A549 (cell line): ENCODE results near the gene HEXB. TPM values are rescaled to one million over a fixed set of nuclear protein-coding genes. Genes with fewer than 3 reads are reported as not detected.

ENCODE experiments used
- ATAC-seq, 2 experiments: fragments of 200-7000 bp in 1 of 2; fragments of >200 bp in 1 of 2; cut with Nextera tagmentation in 1 of 2; cut with Tn5 transposase in 1 of 2; 3 replicates each; pipeline versions ENCODE4 v1.8.0 to v1.9.1; 2018 to 2020; ENCODE audit warnings: mild to moderate bottlenecking in 1 of 2, moderate library complexity in 1 of 2
- CTCF ChIA-PET: fragments of 300-600 bp; sonication (Branson Sonifier 250); formaldehyde crosslinking; extraction: SDS; loops from one replicate; lab custom pipeline; 2021; ENCODE audit warnings: antibody characterized with exemption, inconsistent platforms; lab: Yijun Ruan, JAX
- POLR2A ChIA-PET: fragments of 350-600 bp; formaldehyde crosslinking; extraction: SDS; loops from one replicate; lab custom pipeline; 2021; ENCODE audit warnings: antibody characterized with exemption, inconsistent platforms; lab: Yijun Ruan, JAX
- DNase-seq, 2 experiments: peaks; one replicate each; pipeline versions ENCODE4 v3.0.0 to v3.0.0-alpha.2; 2011 to 2016; ENCODE audit warnings: low read depth in 1 of 2, low spot score in 1 of 2
- FAIRE-seq: peaks from 2 replicates; lab custom pipeline; 2011; peaks lifted over from hg19 to GRCh38; lab: Jason Lieb, UNC
- H3K27ac ChIP-seq, 2 experiments: fragments of >200 bp; sonication (Bioruptor Twin); formaldehyde crosslinking; 3 replicates each; pipeline ENCODE4 v1.5.1; 2016 to 2017
- H3K4me1 ChIP-seq: fragments of >200 bp; sonication (Bioruptor Twin); formaldehyde crosslinking; 3 replicates; pipeline ENCODE4 v1.6.1; 2016
- H3K4me2 ChIP-seq: fragments of >200 bp; sonication (Bioruptor Twin); formaldehyde crosslinking; 3 replicates; pipeline ENCODE4 v1.6.1; 2016
- H3K4me3 ChIP-seq: fragments of >200 bp; sonication (Bioruptor Twin); formaldehyde crosslinking; 3 replicates; pipeline ENCODE4 v1.5.1; 2016
- H3K9me3 ChIP-seq: fragments of >200 bp; sonication (Bioruptor Twin); formaldehyde crosslinking; 3 replicates; pipeline ENCODE4 v1.6.1; 2016
- BHLHE40 ChIP-seq: IDR thresholded peaks from 2 replicates; pipeline ENCODE4 v1.6.1; 2012; ENCODE audit warnings: low read depth, low read length, inconsistent platforms
- CBX8 ChIP-seq: fragments of 200-600 bp; sonication (generic); IDR thresholded peaks from 2 replicates; pipeline ENCODE4 v1.6.1; 2016
- CHD2 ChIP-seq: fragments of 150-350 bp; IDR thresholded peaks from 2 replicates; pipeline ENCODE4 v1.6.1; 2014; ENCODE audit warnings: low read length; ENCODE audit not compliant: partially characterized antibody
- EHF ChIP-seq: fragments of 250-450 bp; sonication (Bioruptor Pico); IDR thresholded peaks from 2 replicates; pipeline ENCODE4 v1.5.0; 2020; ENCODE audit warnings: mild to moderate bottlenecking
- ESRRA ChIP-seq: fragments of 150-350 bp; IDR thresholded peaks from 2 replicates; pipeline ENCODE4 v1.6.1; 2014; ENCODE audit warnings: mild to moderate bottlenecking, low read length, borderline replicate concordance
- FOSB ChIP-seq: fragments of 250-450 bp; sonication (Bioruptor Pico); IDR thresholded peaks from 2 replicates; pipeline ENCODE4 v1.5.0; 2020; ENCODE audit warnings: mild to moderate bottlenecking, moderate library complexity
- FOSL2 ChIP-seq, 2 experiments: fragments of 450-650 bp in 1 of 2; fragments of >200 bp in 1 of 2; sonication (Bioruptor Twin) in 1 of 2; formaldehyde crosslinking; IDR thresholded peaks; 2 replicates each; pipeline versions ENCODE4 v1.5.0 to v1.6.1; 2016 to 2020; ENCODE audit warnings: mild to moderate bottlenecking in 1 of 2, moderate library complexity in 1 of 2
- FOXS1 ChIP-seq: fragments of 250-450 bp; sonication (Bioruptor Pico); IDR thresholded peaks from 2 replicates; pipeline ENCODE4 v1.5.0; 2020; ENCODE audit warnings: mild to moderate bottlenecking, moderate library complexity
- HDAC2 ChIP-seq: fragments of 200-600 bp; sonication (generic); IDR thresholded peaks from 2 replicates; pipeline ENCODE4 v1.6.1; 2016
- HEYL ChIP-seq: fragments of 250-450 bp; sonication (Bioruptor Pico); IDR thresholded peaks from 2 replicates; pipeline ENCODE4 v1.8.0; 2021; ENCODE audit warnings: mild to moderate bottlenecking, moderate library complexity
- HOXA7 ChIP-seq: fragments of 250-450 bp; sonication (Bioruptor Pico); IDR thresholded peaks from 2 replicates; pipeline ENCODE4 v1.5.0; 2020; ENCODE audit warnings: mild to moderate bottlenecking, moderate library complexity
- HOXB5 ChIP-seq: fragments of 250-450 bp; sonication (Bioruptor Pico); IDR thresholded peaks from 2 replicates; pipeline ENCODE4 v1.5.0; 2020; ENCODE audit warnings: mild to moderate bottlenecking, moderate library complexity
- JUN ChIP-seq, 2 experiments: fragments of >200 bp; sonication (Bioruptor Twin); formaldehyde crosslinking; IDR thresholded peaks; 2 replicates in 1 of 2; 3 replicates in 1 of 2; pipeline ENCODE4 v1.6.1; 2016 to 2017
- MAZ ChIP-seq: fragments of 150-350 bp; IDR thresholded peaks from 2 replicates; pipeline ENCODE4 v1.6.1; 2014; ENCODE audit warnings: antibody characterized with exemption, low read depth, low read length, borderline replicate concordance
- NFE2L2 ChIP-seq: fragments of 150-350 bp; conservative IDR thresholded peaks from 2 replicates; pipeline ENCODE4 v1.6.1; 2014; ENCODE audit warnings: low read length
- NPAS2 ChIP-seq: fragments of 250-450 bp; sonication (Bioruptor Pico); IDR thresholded peaks from 2 replicates; pipeline ENCODE4 v1.8.0; 2022; ENCODE audit warnings: mild to moderate bottlenecking, moderate library complexity, borderline replicate concordance
- PHF8 ChIP-seq: fragments of 200-600 bp; sonication (generic); IDR thresholded peaks from 2 replicates; pipeline ENCODE4 v1.6.1; 2016; ENCODE audit warnings: low read depth, mild to moderate bottlenecking, antibody characterized with exemption, moderate library complexity, borderline replicate concordance
- POLR2AphosphoS2 ChIP-seq: conservative IDR thresholded peaks from 2 replicates; pipeline ENCODE4 v1.6.1; 2012; ENCODE audit warnings: low read length, improper control_type of control experiment, inconsistent platforms
- RAD21 ChIP-seq, 2 experiments: fragments of >200 bp in 1 of 2; sonication (Bioruptor Twin) in 1 of 2; formaldehyde crosslinking in 1 of 2; IDR thresholded peaks in 1 of 2; conservative IDR thresholded peaks in 1 of 2; 2 replicates in 1 of 2; 3 replicates in 1 of 2; pipeline ENCODE4 v1.6.1; 2012 to 2018; ENCODE audit warnings: inconsistent platforms in 1 of 2
- RARB ChIP-seq: fragments of 250-450 bp; sonication (Bioruptor Pico); IDR thresholded peaks from 2 replicates; pipeline ENCODE4 v1.8.0; 2021; ENCODE audit warnings: mild to moderate bottlenecking, moderate library complexity
- RCOR1 ChIP-seq: fragments of 150-350 bp; IDR thresholded peaks from 2 replicates; pipeline ENCODE4 v1.6.1; 2014; ENCODE audit warnings: antibody characterized with exemption, low read length, low read depth
- RFX5 ChIP-seq: fragments of 450-650 bp; IDR thresholded peaks from 2 replicates; pipeline ENCODE4 v1.7.1; 2014; ENCODE audit warnings: antibody characterized with exemption, mild to moderate bottlenecking, moderate library complexity
- RNF2 ChIP-seq: fragments of 200-600 bp; sonication (generic); IDR thresholded peaks from 2 replicates; pipeline ENCODE4 v1.6.1; 2016; ENCODE audit warnings: low read depth, mild to moderate bottlenecking, antibody characterized with exemption, moderate library complexity, borderline replicate concordance
- SREBF2 ChIP-seq: fragments of 450-650 bp; IDR thresholded peaks from 2 replicates; pipeline ENCODE4 v1.6.1; 2014; ENCODE audit warnings: mild to moderate bottlenecking, moderate library complexity
- TFCP2L1 ChIP-seq: fragments of 250-450 bp; sonication (Bioruptor Pico); IDR thresholded peaks from 2 replicates; pipeline ENCODE4 v1.5.0; 2021; ENCODE audit warnings: mild to moderate bottlenecking
- TP53 ChIP-seq: fragments of 250-450 bp; sonication (Bioruptor Pico); IDR thresholded peaks from 2 replicates; pipeline ENCODE4 v1.5.0; 2021; ENCODE audit warnings: mild to moderate bottlenecking, moderate library complexity
- ZC3H11A ChIP-seq: fragments of 450-650 bp; IDR thresholded peaks from 2 replicates; pipeline ENCODE4 v1.6.1; 2014; ENCODE audit warnings: antibody characterized with exemption, mild to moderate bottlenecking
- ZNF302 ChIP-seq: fragments of 250-450 bp; sonication (Bioruptor Pico); IDR thresholded peaks from 2 replicates; pipeline ENCODE4 v1.9.0; 2021; ENCODE audit warnings: inconsistent platforms, mild to moderate bottlenecking, moderate library complexity
- ZSCAN20 ChIP-seq: fragments of 250-450 bp; sonication (Bioruptor Pico); IDR thresholded peaks from 2 replicates; pipeline ENCODE4 v1.8.0; 2022; ENCODE audit warnings: mild to moderate bottlenecking, moderate library complexity
- WGBS: methylation state at CpG from one replicate; pipeline ENCODE4 v1.1.6; 2017; ENCODE audit errors: missing lambda C conversion rate; 5-methylcytosine and 5-hydroxymethylcytosine counted together
- polyA plus RNA-seq, 4 experiments: library from polyadenylated mRNA; depleted of rRNA in 3 of 4; stranded (reverse); fragments of >200 nt; fragmentation: RNase III in 1 of 4; extraction: RNeasy Plus Mini Kit Qiagen cat#74134 plus additional on column Dnase treatment in 1 of 4; gene quantifications; 2 replicates in 3 of 4; 3 replicates in 1 of 4; pipeline ENCODE4 v1.2.3, GENCODE V29; 2011 to 2017
- TF ChIP-seq, protein P1 (sequence below): fragments of >200 bp; sonication (Bioruptor Twin); formaldehyde crosslinking; IDR thresholded peaks from 3 replicates; pipeline ENCODE4 v1.6.1; 2016
- TF ChIP-seq, protein P2 (sequence below): fragments of 200-600 bp; sonication (generic); IDR thresholded peaks from 2 replicates; pipeline ENCODE4 v1.6.1; 2016; ENCODE audit warnings: antibody characterized with exemption, mild to moderate bottlenecking, moderate library complexity
- TF ChIP-seq, protein P3 (sequence below): fragments of 450-650 bp; IDR thresholded peaks from 2 replicates; pipeline ENCODE4 v1.6.1; 2014; ENCODE audit warnings: antibody characterized with exemption
- TF ChIP-seq, protein P4 (sequence below): IDR thresholded peaks from 2 replicates; pipeline ENCODE4 v1.6.1; 2012
- TF ChIP-seq, protein P5 (sequence below): fragments of >200 bp; sonication (Bioruptor Twin); formaldehyde crosslinking; IDR thresholded peaks from 2 replicates; pipeline ENCODE4 v1.6.1; 2016

HEXB gene
- polyA plus RNA-seq, 2 of the 4 experiments (the other 2 are of a cell fraction) = 83.5 to 153 TPM

- CTCF ChIA-PET = interaction anchor here (0.8 to 2.2 kb wide), 15 partner anchors 9 to 1489 kb away, joined by 3 to 9 read pairs (median 4); no protein-coding TSS in a partner anchor
- peaks cover 44% of the 10 kb centered on the region for H3K4me1 ChIP-seq
- FAIRE-seq (no peak), DNase-seq (peak; percentile 54 to 95), ATAC-seq (peak; percentile 91 to 95)
- H3K4me2 ChIP-seq = peak within 1 kb of the TSS; percentile 92
- under 1% methylated on average over 50 of the region's 54 CpGs for WGBS
- H3K4me3 ChIP-seq = peak within 1 kb of the TSS; percentile 85
- peak within 1 kb of the TSS; percentile 85 to 90 for H3K27ac ChIP-seq
- H3K9me3 ChIP-seq = no peaks in the 10 kb centered on the region
- POLR2A ChIA-PET = interaction anchor here (0.6 to 0.9 kb wide), 4 partner anchors 20 to 85 kb away, joined by 3 to 5 read pairs (median 4); no protein-coding TSS in a partner anchor
- no peak; the same call in 1 of the 2 replicates for TF ChIP-seq FOXS1
- TF ChIP-seq POLR2AphosphoS2 = no peak
- no peak for TF ChIP-seq CBX8
- TF ChIP-seq ZNF302 (CRISPR knock-in tag) = no peak
- TF ChIP-seq NPAS2 (CRISPR knock-in tag) = no peak
- TF ChIP-seq, protein P1, sequence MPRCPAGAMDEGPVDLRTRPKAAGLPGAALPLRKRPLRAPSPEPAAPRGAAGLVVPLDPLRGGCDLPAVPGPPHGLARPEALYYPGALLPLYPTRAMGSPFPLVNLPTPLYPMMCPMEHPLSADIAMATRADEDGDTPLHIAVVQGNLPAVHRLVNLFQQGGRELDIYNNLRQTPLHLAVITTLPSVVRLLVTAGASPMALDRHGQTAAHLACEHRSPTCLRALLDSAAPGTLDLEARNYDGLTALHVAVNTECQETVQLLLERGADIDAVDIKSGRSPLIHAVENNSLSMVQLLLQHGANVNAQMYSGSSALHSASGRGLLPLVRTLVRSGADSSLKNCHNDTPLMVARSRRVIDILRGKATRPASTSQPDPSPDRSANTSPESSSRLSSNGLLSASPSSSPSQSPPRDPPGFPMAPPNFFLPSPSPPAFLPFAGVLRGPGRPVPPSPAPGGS = 0 out of 3 replicates have a peak, but pooled peaks have one; percentile 72
- no peak for TF ChIP-seq SREBF2
- TF ChIP-seq TFCP2L1 = no peak
- TF ChIP-seq, protein P2, sequence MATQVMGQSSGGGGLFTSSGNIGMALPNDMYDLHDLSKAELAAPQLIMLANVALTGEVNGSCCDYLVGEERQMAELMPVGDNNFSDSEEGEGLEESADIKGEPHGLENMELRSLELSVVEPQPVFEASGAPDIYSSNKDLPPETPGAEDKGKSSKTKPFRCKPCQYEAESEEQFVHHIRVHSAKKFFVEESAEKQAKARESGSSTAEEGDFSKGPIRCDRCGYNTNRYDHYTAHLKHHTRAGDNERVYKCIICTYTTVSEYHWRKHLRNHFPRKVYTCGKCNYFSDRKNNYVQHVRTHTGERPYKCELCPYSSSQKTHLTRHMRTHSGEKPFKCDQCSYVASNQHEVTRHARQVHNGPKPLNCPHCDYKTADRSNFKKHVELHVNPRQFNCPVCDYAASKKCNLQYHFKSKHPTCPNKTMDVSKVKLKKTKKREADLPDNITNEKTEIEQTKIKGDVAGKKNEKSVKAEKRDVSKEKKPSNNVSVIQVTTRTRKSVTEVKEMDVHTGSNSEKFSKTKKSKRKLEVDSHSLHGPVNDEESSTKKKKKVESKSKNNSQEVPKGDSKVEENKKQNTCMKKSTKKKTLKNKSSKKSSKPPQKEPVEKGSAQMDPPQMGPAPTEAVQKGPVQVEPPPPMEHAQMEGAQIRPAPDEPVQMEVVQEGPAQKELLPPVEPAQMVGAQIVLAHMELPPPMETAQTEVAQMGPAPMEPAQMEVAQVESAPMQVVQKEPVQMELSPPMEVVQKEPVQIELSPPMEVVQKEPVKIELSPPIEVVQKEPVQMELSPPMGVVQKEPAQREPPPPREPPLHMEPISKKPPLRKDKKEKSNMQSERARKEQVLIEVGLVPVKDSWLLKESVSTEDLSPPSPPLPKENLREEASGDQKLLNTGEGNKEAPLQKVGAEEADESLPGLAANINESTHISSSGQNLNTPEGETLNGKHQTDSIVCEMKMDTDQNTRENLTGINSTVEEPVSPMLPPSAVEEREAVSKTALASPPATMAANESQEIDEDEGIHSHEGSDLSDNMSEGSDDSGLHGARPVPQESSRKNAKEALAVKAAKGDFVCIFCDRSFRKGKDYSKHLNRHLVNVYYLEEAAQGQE = no peak
- no peak; a peak in 1 of 5 replicates for TF ChIP-seq RAD21 (conservative IDR thresholded peaks at IDR 0.05 in 1 of 2, IDR thresholded peaks at IDR 0.05 in 1 of 2)
- peak; percentile 20; the same call in 1 of the 2 replicates for TF ChIP-seq HDAC2
- TF ChIP-seq, protein P3, sequence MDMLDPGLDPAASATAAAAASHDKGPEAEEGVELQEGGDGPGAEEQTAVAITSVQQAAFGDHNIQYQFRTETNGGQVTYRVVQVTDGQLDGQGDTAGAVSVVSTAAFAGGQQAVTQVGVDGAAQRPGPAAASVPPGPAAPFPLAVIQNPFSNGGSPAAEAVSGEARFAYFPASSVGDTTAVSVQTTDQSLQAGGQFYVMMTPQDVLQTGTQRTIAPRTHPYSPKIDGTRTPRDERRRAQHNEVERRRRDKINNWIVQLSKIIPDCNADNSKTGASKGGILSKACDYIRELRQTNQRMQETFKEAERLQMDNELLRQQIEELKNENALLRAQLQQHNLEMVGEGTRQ = no peak
- TF ChIP-seq NFE2L2 = no peak
- TF ChIP-seq ZC3H11A = peak; percentile 17; the same call in 1 of the 2 replicates
- no peak for TF ChIP-seq MAZ
- no peak for TF ChIP-seq CHD2
- TF ChIP-seq RFX5 = 0 out of 2 replicates have a peak, but pooled peaks have one; percentile 35
- peak; percentile 88 to 89; a peak in 4 of 5 replicates for TF ChIP-seq JUN (IDR thresholded peaks at IDR 0.05)
- no peak for TF ChIP-seq ESRRA
- TF ChIP-seq, protein P4, sequence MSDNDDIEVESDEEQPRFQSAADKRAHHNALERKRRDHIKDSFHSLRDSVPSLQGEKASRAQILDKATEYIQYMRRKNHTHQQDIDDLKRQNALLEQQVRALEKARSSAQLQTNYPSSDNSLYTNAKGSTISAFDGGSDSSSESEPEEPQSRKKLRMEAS = peak; percentile 95
- no peak for TF ChIP-seq EHF (CRISPR knock-in tag)
- no peak for TF ChIP-seq RCOR1
- TF ChIP-seq FOSL2 (IDR thresholded peaks at IDR 0.05) = no peak
- no peak; the same call in 1 of the 2 replicates for TF ChIP-seq FOSL2 (CRISPR knock-in tag; IDR thresholded peaks at IDR 0.05)
- no peak for TF ChIP-seq RARB
- TF ChIP-seq, protein P5, sequence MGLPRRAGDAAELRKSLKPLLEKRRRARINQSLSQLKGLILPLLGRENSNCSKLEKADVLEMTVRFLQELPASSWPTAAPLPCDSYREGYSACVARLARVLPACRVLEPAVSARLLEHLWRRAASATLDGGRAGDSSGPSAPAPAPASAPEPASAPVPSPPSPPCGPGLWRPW = no peak
- TF ChIP-seq FOSB (CRISPR knock-in tag) = no peak
- no peak for TF ChIP-seq HOXA7
- TF ChIP-seq HEYL (CRISPR knock-in tag) = no peak
- no peak for TF ChIP-seq ZSCAN20 (CRISPR knock-in tag)
- no peak for TF ChIP-seq BHLHE40
- TF ChIP-seq TP53 (CRISPR knock-in tag) = no peak
- no peak for TF ChIP-seq RNF2
- TF ChIP-seq HOXB5 (CRISPR knock-in tag) = 0 out of 2 replicates have a peak, but pooled peaks have one; percentile 26
- TF ChIP-seq PHF8 = peak; percentile 81; the same call in 1 of the 2 replicates
Measured at GRCh38 chr5:74766849-74767578, 82.0 kb downstream of the HEXB start, which contains the start of the genes GFM2 and NSA2. GFM2 (minus strand) TSS chr5:74767117; CDS start chr5:74763742, 3,375 bp downstream. NSA2 (plus strand) TSS chr5:74767249; CDS start chr5:74767361, 112 bp downstream.
